HG03095 (cell line): Measurements from ENCODE around the gene CYP2F1.

Experiments used
- ATAC-seq: cut with Tn5 transposase; IDR thresholded peaks from one replicate; pipeline ENCODE4 v1.9.1; 2021; ENCODE audit warnings: moderate library complexity; ENCODE audit not compliant: unreplicated experiment

Gene CYP2F1

DNA sequence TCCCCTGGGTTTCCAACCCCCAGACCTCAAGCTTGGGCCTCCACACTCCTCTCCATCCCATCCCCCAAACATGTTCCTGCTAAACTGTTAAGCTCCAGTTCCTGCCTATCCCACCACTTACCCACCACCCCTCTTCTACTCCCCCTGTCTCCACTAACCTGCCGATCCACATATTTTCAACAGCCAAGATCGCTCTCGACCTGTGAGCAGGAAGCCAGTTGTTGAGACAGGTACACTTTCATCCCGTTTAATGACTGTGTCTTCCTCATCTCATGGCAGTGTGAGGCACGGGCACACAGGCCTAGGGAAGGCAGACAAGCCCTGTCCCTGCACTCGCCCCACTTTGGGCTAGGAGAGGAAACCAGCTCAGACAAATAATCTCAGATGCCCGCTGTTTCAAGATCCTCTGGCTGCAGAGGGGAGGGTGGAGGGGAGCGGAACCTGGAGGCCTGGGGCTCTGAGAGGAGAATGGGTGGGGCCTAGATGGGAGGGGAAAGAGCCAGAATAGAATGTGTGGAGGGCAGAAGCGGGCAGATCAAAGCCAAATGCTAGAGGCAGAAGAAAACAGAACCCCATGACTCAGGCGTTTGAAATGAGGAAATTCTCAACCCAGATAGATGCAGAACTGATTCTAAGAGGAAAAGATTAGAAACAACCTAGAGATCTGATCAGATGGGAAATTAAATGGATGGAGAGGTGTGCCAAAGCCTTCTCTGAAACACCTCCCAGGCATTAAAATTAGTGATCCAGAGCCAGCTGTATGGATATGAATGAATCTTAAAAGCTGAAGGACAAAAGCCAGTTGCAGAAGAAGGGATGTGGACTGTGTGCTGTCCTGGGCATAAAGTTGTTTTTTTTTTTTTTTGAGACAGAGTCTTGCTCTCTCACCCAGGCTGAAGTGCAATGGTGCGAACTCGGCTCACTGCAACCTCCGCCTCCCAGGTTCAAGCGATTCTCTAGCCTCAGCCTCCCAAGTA is 61.9 kb downstream of the CYP2F1 start:
- ATAC-seq = no peak
